ENCODE results near the gene UBE2Z.

Gene UBE2Z

DNA sequence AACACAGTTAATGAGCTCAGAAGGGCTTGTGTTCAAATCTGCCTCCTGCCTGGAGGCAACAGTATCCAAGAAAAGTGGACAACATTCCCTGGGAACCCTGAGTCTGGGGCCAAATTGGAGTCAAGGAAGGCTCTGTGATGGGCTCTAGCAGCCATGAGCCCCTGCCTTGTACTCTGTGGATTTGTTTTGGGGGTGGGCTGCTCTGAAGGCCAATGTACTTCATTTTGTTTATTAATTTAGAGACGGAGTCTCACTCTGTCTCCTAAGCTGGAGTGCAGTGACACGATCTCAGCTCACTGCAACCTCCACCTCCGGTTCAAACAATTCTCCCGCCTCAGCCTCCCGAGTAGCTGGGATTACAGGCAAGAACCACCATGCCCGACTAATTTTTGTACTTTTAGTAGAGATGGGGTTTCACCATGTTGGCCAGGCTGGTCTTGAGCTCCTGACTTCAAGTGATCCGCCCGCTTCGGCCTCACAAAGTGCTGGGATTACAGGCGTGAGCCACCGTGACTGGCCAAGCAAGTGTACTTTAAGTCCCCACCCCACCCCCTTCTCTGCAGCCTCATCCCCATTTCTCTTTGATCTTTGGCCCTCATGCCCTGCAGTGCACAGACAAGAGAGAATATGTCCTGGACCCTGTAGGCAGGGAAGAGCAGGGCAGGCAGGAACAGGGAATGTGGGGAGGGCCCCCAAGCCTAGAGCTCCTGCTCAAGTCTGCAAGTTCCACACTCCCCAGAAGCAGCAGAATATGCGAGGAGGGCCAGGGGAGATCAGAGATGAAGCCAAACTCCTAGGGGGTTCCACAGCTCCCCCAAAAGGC is 62.9 kb downstream of the UBE2Z start:
- TF ChIP-seq, protein P1, sequence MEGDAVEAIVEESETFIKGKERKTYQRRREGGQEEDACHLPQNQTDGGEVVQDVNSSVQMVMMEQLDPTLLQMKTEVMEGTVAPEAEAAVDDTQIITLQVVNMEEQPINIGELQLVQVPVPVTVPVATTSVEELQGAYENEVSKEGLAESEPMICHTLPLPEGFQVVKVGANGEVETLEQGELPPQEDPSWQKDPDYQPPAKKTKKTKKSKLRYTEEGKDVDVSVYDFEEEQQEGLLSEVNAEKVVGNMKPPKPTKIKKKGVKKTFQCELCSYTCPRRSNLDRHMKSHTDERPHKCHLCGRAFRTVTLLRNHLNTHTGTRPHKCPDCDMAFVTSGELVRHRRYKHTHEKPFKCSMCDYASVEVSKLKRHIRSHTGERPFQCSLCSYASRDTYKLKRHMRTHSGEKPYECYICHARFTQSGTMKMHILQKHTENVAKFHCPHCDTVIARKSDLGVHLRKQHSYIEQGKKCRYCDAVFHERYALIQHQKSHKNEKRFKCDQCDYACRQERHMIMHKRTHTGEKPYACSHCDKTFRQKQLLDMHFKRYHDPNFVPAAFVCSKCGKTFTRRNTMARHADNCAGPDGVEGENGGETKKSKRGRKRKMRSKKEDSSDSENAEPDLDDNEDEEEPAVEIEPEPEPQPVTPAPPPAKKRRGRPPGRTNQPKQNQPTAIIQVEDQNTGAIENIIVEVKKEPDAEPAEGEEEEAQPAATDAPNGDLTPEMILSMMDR (IDR thresholded peaks at IDR 0.05; ENCODE audit: low read depth, low read length) = no peak
- Histone ChIP-seq H3K9me3 (ENCODE audit: severe bottlenecking) (no peaks in the 10 kb centered on the region), H3K27me3 (ENCODE audit: insufficient read depth, low read depth, severe bottlenecking) (no peaks in the 10 kb centered on the region), H3K36me3 (no peaks in the 10 kb centered on the region), H3K27ac (peak overlapping the region; percentile 94), H3K4me3 (ENCODE audit: low read depth, low read length) (no peak overlapping the region)
- DNase-seq = peak; percentile 86

DNA sequence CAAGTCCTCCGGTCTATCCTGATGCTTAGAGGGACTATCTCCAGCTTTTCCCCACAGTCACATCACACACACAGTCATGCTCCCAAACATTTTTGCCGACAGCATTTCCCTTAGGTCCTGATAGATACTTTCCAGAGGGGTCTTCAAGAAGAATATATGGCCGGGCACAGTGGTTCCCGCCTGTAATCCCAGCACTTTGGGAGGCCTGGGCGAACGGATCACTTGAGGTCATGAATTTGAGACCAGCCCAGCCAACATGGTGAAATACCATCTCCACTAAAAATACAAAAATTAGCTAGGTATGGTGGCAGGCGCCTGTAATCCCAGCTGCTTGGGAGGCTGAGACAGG is 64.5 kb downstream of the UBE2Z start:
- H3K9me3 ChIP-seq (ENCODE audit: severe bottlenecking) = no peaks in the 10 kb centered on the region
- H3K27me3 ChIP-seq (ENCODE audit: insufficient read depth, low read depth, severe bottlenecking) = no peaks in the 10 kb centered on the region
- DNase-seq = no peak
- TF ChIP-seq, protein P1 (IDR thresholded peaks at IDR 0.05; ENCODE audit: low read depth, low read length) = no peak
- H3K36me3 ChIP-seq = no peaks in the 10 kb centered on the region
- H3K27ac ChIP-seq = peak overlapping the region; percentile 94
- H3K4me3 ChIP-seq (ENCODE audit: low read depth, low read length) = no peak overlapping the region

DNA sequence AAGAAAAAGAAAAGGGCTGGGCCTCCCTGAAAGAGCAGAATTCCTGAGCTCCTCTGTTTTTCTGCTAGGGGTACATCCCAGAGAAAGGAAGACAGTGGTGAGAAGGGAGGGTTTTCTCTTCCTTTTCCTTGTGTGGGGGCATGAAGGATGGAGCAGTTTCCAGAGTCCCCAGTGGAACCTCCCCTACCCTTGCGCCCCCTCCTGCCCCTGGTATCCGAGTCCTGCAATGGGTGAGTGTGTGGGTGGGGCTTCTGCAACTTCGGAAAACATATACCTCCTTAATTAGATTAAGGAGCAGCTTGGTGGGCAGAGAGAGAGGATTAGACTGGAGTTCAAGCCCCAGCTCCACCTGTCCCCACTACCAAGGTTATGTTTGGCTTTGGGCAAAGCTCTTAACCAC is 65.6 kb downstream of the UBE2Z start:
- Histone ChIP-seq H3K9me3 (ENCODE audit: severe bottlenecking) (peaks cover 3% of the 10 kb centered on the region), H3K4me3 (ENCODE audit: low read depth, low read length) (no peak overlapping the region), H3K27ac (peak overlapping the region; percentile 94), H3K36me3 (no peaks in the 10 kb centered on the region), H3K27me3 (ENCODE audit: insufficient read depth, low read depth, severe bottlenecking) (no peaks in the 10 kb centered on the region)
- TF ChIP-seq, protein P1 (IDR thresholded peaks at IDR 0.05; ENCODE audit: low read depth, low read length) = no peak
- peak; percentile 94 for DNase-seq
